ENCODE data around the gene LTBP2. TPM values are rescaled to one million over a fixed set of nuclear protein-coding genes. Genes with fewer than 3 reads are reported as not detected.

LTBP2 gene
- polyA plus RNA-seq, 1 experiment, result 41.1 TPM

GRCh38 chr14:74610199-74610865 is 1.7 kb downstream of the LTBP2 start:
- DNase-seq (ENCODE audit: low read depth), result no peak
- TF ChIP-seq CTCF (IDR thresholded peaks at IDR 0.05; ENCODE audit: insufficient read depth, low read depth, low read length), result no peak
- POLR2A ChIA-PET, result no interaction called here
- CTCF ChIA-PET, result interaction anchor here (0.7 to 6.4 kb wide), 18 partner anchors 9 to 245 kb away, joined by 3 to 117 read pairs (median 6); no protein-coding TSS in a partner anchor
- Histone ChIP-seq H3K36me3 (ENCODE audit: control insufficient read depth, insufficient read depth, low read length) (no peaks in the 10 kb centered on the region), H3K27me3 (ENCODE audit: control insufficient read depth, insufficient read depth, low read length) (no peaks in the 10 kb centered on the region), H3K4me3 (ENCODE audit: low read depth, low read length) (peak overlapping the region; percentile 69)

- no peaks in the 10 kb centered on the region for H3K36me3 ChIP-seq (ENCODE audit: control insufficient read depth, insufficient read depth, low read length)
- ChIA-PET CTCF (interaction anchor here (0.8 to 6.4 kb wide), 31 partner anchors 9 to 296 kb away, joined by 3 to 117 read pairs (median 5); partner anchors contain the start of genes ISCA2, NPC2 and YLPM1), POLR2A (no interaction called here)
- no peak overlapping the region for H3K4me3 ChIP-seq (ENCODE audit: low read depth, low read length)
- no peaks in the 10 kb centered on the region for H3K27me3 ChIP-seq (ENCODE audit: control insufficient read depth, insufficient read depth, low read length)
- no peak for TF ChIP-seq CTCF (IDR thresholded peaks at IDR 0.05; ENCODE audit: insufficient read depth, low read depth, low read length)
- no peak for DNase-seq (ENCODE audit: low read depth)
These were observed 2.3 kb downstream of the LTBP2 start for GRCh38 chr14:74609721-74610120.

GRCh38 chr14:74608959-74609611 is 3.0 kb downstream of the LTBP2 start:
- TF ChIP-seq CTCF (IDR thresholded peaks at IDR 0.05; ENCODE audit: insufficient read depth, low read depth, low read length), result peak; percentile 96
- ChIA-PET POLR2A (no interaction called here), CTCF (interaction anchor here (0.6 to 6.4 kb wide), 58 partner anchors 10 to 297 kb away, joined by 3 to 117 read pairs (median 4); partner anchors contain the start of genes ISCA2, NPC2 and YLPM1)
- H3K36me3 ChIP-seq (ENCODE audit: control insufficient read depth, insufficient read depth, low read length), result no peaks in the 10 kb centered on the region
- H3K27me3 ChIP-seq (ENCODE audit: control insufficient read depth, insufficient read depth, low read length), result no peaks in the 10 kb centered on the region
- H3K4me3 ChIP-seq (ENCODE audit: low read depth, low read length), result no peak overlapping the region
- no peak for DNase-seq (ENCODE audit: low read depth)

GRCh38 chr14:74606727-74607126 is 5.3 kb downstream of the LTBP2 start:
- no peak for TF ChIP-seq CTCF (IDR thresholded peaks at IDR 0.05; ENCODE audit: insufficient read depth, low read depth, low read length)
- ChIA-PET CTCF (interaction anchor here (1.1 to 2.1 kb wide), 3 partner anchors 10 to 204 kb away, joined by 3 to 9 read pairs (median 4); no protein-coding TSS in a partner anchor), POLR2A (no interaction called here)
- no peaks in the 10 kb centered on the region for H3K27me3 ChIP-seq (ENCODE audit: control insufficient read depth, insufficient read depth, low read length)
- H3K36me3 ChIP-seq (ENCODE audit: control insufficient read depth, insufficient read depth, low read length), result peaks cover 6% of the 10 kb centered on the region
- DNase-seq (ENCODE audit: low read depth), result no peak
- no peak overlapping the region for H3K4me3 ChIP-seq (ENCODE audit: low read depth, low read length)

- Histone ChIP-seq H3K36me3 (ENCODE audit: control insufficient read depth, insufficient read depth, low read length) (peaks cover 6% of the 10 kb centered on the region), H3K4me3 (ENCODE audit: low read depth, low read length) (no peak overlapping the region), H3K27me3 (ENCODE audit: control insufficient read depth, insufficient read depth, low read length) (no peaks in the 10 kb centered on the region)
- ChIA-PET POLR2A (no interaction called here), CTCF (interaction anchor here (1.0 to 2.3 kb wide), 10 partner anchors 10 to 201 kb away, joined by 3 to 9 read pairs (median 5); no protein-coding TSS in a partner anchor)
- DNase-seq (ENCODE audit: low read depth), result no peak
- TF ChIP-seq CTCF (IDR thresholded peaks at IDR 0.05; ENCODE audit: insufficient read depth, low read depth, low read length), result no peak
These were observed 6.4 kb downstream of the LTBP2 start for GRCh38 chr14:74605531-74606223.
